Measurements from ENCODE around the gene CD79B.

The CD79B gene

GRCh38 chr17:63931981-63932561 lies at the start of gene CD79B:
Gene CD79B (minus strand): TSS chr17:63932331. CDS start chr17:63932261, 70 bp downstream.
- DNase-seq (ENCODE audit: low read depth), result no peak

DNA sequence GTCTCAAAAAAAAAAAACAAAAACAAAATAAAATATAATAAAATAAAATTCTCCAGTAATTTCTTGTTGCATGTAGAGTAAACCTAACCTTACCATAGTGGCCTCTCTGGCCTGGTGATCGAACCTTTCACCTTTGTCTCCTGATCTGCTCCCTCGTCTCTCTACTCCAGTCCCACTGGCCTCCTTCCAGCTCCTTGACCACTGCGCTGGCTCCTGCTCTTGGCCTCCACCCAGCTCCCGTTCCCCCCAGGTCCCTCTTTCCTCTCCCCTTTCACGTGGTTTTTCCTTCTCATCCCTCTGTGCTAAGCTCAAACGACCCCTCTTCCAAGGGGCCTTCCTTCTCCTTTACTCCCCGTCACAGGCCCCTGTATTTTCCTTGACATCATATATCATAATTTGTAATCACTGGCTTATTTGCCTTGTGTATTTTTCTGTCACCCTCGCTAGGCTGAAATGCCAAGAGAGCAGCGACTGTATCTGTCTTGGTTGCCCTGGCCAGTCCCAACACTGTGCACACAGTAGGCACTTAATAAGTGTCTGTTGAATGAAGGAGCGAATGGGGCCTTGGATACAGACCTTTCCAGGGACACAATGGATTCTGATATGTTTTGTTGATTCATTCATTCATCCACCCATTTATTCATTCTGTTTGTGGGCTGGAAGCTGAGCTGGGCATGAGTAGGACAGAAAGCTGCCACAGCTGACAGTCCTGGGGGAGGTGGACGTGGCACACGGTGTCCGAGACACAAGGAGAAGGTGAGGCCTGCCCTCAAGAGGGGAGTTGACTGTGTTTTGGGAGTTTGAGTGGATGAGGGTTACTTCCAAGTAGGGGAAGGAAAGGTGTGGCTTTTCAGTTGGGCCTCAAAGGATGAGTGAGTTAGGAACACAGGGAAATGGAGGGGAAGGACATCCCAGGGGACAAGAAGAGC lies 46.4 kb upstream of the CD79B start:
- no peak for DNase-seq (ENCODE audit: low read depth)

- no peak for DNase-seq (ENCODE audit: low read depth)
Measured at GRCh38 chr17:63976702-63977101, 44.6 kb upstream of the CD79B start.

GRCh38 chr17:63975541-63976092 lies 43.5 kb upstream of the CD79B start:
- no peak for DNase-seq (ENCODE audit: low read depth)

GRCh38 chr17:63974594-63975192 lies 42.6 kb upstream of the CD79B start:
- DNase-seq (ENCODE audit: low read depth), result peak; percentile 63

GRCh38 chr17:63973930-63974593 lies 41.9 kb upstream of the CD79B start:
- no peak for DNase-seq (ENCODE audit: low read depth)

GRCh38 chr17:63973247-63973646 lies 41.1 kb upstream of the CD79B start:
- DNase-seq (ENCODE audit: low read depth), result no peak

DNA sequence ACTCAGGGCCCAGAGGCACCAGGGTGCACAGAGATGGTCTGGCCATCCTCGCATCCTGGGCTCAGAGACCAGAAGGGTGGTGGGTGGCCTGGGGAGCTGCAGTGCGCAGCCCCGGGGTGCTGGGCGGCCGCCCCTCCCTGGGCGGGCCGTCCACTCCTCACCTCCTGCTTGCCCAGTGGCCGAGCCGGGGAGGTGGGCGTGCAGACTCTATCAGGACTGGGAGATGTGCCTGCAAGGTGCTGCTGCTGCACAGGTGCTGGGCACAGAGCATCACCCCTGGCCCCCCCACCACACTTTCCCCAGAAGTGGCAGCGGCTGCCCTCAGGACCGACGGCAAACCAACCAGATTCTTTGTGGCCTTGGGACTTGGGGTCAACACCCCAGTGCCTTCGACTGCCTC lies 40.7 kb upstream of the CD79B start, which contains the start of gene SCN4A:
TSS of gene SCN4A (minus strand) at position 123 of the 400 bp plus-strand sequence. CDS start at position 46, 77 bp downstream.
- DNase-seq (ENCODE audit: low read depth), result no peak

DNA sequence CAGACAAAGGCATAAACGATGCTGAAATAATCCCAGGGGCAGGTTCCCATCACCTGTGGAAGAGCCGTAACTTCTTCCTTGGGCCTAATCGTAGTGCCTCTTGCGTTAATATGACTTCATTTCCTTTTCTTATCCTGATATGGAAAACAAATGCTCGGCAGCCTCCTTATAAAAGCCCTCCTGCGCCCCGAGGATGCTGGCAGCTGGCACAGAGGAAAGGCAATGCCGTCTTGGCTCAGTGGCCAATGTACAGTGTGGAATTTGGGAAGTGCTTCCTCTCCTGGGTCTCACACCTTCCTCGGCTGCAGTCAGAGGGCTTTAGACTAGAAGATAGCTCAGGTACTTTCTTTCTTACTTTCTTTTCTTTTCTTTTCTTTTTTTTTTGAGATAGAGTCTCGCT lies 37.1 kb upstream of the CD79B start:
- no peak for DNase-seq (ENCODE audit: low read depth)

DNA sequence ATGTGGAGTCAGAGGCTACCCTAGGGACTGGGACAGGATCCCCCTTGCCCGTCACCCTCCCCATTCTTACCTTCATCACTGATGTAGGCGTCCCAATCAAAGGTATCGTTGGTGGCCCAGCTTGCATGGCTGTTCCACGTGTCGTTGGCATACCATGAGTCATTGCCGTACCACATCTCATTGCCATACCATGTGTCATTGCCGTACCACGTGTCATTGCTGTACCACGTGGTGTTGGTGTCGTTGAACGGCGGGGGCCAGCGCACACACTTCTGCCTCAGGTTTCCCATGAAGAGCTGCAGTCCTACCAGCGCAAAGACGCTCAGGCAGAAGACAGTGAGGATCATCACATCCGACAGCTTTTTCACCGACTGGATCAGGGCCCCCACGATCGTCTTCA lies 35.8 kb upstream of the CD79B start:
- DNase-seq (ENCODE audit: low read depth), result no peak

DNA sequence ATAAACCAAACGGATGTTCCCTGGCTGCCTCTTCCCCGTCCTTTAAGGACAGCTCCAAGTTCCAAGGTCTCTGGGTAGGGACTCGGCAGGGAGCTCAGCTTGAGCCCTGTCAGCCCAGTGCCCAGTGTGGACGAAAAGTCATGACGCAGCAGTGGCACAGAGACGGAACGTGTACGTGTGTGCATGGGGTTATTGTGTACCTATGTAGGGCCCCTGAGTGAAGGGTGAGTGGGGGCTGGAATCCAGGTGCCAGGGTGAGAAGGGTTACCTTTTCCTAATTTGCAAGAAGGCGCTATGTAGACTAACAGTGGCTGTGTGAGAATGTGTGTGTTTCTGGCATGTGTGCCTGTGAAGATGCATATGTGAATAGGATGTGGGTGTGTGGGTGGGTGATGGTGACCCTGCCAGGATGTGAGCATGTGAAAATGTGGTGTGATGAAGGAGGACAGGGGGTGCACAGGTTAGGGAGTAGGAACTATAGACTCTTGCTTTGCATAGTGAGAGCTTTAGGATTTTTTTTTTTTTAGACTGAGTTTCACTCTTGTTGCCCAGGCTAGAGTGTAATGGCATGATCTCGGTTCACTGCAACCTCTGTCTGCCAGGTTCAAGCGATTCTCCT lies 34.6 kb upstream of the CD79B start:
- no peak for DNase-seq (ENCODE audit: low read depth)

GRCh38 chr17:63963123-63963522 lies 31.0 kb upstream of the CD79B start:
- no peak for DNase-seq (ENCODE audit: low read depth)

DNA sequence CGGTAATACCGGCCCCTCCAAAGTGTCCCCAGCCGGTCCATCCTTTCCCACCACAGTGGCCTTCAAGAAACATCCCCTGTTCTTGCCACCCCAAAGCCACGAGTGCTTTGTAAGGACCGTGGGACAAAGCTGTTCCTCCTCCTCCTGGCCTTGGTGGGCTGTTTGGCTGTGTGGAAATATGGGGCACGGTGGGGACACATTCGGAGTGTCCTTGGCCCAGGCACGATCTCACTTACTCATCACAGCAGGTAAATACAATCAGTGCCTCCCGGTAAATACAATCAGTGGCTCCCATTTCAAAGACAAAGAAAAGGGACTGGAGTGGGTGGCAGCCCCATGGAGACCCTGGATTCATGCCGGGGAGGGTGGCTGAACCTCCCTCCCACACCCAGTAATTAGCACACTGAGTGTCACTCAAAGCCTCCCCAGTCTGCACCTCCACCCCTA lies 30.2 kb upstream of the CD79B start:
- no peak for DNase-seq (ENCODE audit: low read depth)

DNA sequence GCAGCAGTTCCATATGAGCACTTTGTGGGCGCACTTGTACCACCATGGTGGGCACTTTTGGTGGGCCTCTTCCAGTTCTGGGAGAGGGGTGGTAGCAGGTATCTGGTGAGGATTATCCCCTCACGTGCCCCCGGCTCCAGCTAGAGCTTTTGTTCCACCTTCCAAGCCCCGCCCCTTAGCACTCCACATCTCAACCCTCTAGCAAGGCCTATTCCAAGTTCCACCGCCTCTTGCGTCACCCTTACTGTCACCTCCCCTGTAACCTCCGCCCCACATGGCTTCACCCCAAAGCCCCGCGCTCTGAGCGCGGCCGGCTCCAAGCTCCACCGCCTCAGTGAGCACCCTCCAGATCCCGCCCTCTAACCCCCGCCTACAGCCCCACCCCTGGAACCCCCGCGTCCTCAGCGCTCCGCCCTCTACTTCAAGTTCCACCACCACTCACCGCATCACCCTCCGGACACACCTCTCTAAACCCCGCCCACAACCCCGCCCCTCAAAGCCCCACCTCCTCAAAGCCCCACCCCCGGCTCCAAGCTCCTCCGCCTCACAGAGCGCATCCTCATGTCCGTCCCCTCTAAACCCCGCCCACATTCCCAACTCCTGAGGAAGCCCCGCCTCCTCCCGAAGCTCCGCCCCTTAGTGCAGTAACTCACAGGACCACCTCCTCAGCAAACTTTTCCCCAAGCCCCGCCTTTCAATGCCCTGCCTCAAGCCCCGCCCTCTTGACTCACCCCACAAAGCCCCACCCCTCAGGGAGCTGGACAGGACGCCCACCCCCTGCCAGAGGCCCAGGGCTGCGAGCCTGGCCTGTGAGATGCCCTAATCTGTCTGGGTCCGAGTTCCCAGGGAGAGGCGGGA lies 29.5 kb upstream of the CD79B start:
- no peak for DNase-seq (ENCODE audit: low read depth)

- no peak for DNase-seq (ENCODE audit: low read depth)
Measured at GRCh38 chr17:63960430-63960829, 28.3 kb upstream of the CD79B start.

DNA sequence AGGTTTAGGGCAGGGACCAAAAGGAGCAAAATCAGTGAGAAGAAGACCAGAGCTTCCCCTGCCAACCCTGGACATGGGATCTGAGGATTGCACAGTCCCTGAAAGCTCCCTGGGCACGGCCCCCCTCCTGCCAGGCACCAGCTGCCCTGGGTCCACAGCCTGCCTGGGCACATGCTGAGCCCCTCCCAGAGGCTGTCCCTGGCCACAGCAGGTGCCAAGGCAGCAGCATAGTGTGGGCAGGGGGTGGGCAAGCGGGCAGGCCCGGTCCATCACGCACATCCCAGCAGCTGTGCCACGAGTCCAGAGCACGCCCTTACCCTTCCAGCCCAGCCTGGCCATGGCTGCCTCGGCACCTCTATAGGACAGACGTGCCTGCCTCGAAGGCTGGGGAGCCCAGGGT lies 27.9 kb upstream of the CD79B start:
- no peak for DNase-seq (ENCODE audit: low read depth)

- no peak for DNase-seq (ENCODE audit: low read depth)
Measured at GRCh38 chr17:63956296-63956920, 24.3 kb upstream of the CD79B start.

DNA sequence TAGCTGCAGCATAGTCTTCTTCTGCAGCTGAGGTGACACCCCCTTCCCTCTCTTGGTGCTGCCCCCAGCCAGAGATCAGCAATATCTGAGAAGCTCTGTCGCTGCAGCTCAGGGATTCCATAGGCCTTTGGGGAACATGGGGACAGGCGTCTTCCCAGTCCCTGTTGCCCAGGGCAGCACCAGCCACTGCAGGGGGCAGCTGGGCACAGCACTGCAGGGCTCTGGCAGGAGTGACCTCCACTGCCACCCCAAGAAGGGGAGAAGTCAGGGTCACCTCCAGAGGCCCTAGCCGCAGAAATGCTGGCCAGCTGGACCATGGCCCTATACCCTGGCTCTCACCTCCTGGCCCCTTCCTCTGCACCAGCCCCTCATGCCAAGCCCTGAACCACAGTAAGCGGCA lies 23.7 kb upstream of the CD79B start:
- no peak for DNase-seq (ENCODE audit: low read depth)

- no peak for DNase-seq (ENCODE audit: low read depth)
Measured at GRCh38 chr17:63955232-63955631, 23.1 kb upstream of the CD79B start.

- DNase-seq (ENCODE audit: low read depth), result no peak
Measured at GRCh38 chr17:63954402-63955063, 22.4 kb upstream of the CD79B start.

All from HS-5 (cell line).